Stimulated activated effector memory CD8-positive, alpha-beta T cell treated with anti-CD3 and anti-CD28 coated beads, Interleukin-12 subunit alpha, Interleukin-12 subunit beta, amount 100 ng/mL, for 72 hours (primary cell): ENCODE results near the gene IL37.

Experiments
- ATAC-seq: fragments of 150-1000 bp; cut with Tn5 transposase; 2 replicates; pipeline ENCODE4 v1.10.0; 2021
- DNase-seq, 2 donors: peaks; one replicate each; pipeline ENCODE4 v3.0.0; 2021 to 2022; ENCODE audit warnings: low spot score in 2 of 2
- H3K27ac Mint-ChIP-seq: one replicate; pipeline ENCODE4 v1.8.0; 2022; ENCODE audit warnings: mild to moderate bottlenecking, mixed read lengths
- H3K36me3 Mint-ChIP-seq: one replicate; pipeline ENCODE4 v1.8.0; 2022; ENCODE audit warnings: mild to moderate bottlenecking, mixed read lengths
- H3K4me1 Mint-ChIP-seq: one replicate; pipeline ENCODE4 v1.8.0; 2022; ENCODE audit warnings: mixed read lengths
- H3K4me3 Mint-ChIP-seq: one replicate; pipeline ENCODE4 v1.8.0; 2022; ENCODE audit warnings: mild to moderate bottlenecking, mixed read lengths
- H3K9me3 Mint-ChIP-seq: one replicate; pipeline ENCODE4 v1.8.0; 2022; ENCODE audit warnings: mixed read lengths

Gene IL37

DNA sequence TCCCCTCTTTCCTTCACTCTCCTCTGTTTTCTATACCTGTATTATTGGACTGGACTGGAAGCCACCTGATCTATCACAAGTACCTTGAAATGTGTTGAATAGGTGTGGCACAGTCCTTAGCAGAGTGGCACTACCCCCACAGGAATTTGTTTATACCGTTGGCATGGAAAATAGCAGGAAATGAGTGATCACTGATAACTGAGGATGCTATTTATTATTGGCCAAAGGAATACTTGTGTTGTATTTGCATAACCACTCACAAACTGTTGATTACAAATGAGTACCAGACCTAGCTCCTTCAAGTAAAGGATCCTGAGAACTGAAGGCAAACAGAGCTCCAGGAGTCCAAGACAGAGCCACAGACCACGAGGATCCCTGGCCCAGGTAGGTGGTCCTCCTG lies at the start of gene IL37:
Gene IL37 (plus strand): TSS at position 301 of the 400 bp plus-strand sequence. CDS start 1,848 bp downstream, outside the sequence.
- Mint-ChIP-seq H3K9me3 (no peaks in the 10 kb centered on the region), H3K36me3 (no peaks in the 10 kb centered on the region), H3K4me3 (no peak within 1 kb of the TSS), H3K4me1 (peaks cover 5% of the 10 kb centered on the region), H3K27ac (no peak within 1 kb of the TSS)
- DNase-seq (no peak), ATAC-seq (no peak)

- no peaks in the 10 kb centered on the region for H3K36me3 Mint-ChIP-seq
Observed at GRCh38 chr2:112864072-112864471, 46.9 kb upstream of the IL37 start.

DNA sequence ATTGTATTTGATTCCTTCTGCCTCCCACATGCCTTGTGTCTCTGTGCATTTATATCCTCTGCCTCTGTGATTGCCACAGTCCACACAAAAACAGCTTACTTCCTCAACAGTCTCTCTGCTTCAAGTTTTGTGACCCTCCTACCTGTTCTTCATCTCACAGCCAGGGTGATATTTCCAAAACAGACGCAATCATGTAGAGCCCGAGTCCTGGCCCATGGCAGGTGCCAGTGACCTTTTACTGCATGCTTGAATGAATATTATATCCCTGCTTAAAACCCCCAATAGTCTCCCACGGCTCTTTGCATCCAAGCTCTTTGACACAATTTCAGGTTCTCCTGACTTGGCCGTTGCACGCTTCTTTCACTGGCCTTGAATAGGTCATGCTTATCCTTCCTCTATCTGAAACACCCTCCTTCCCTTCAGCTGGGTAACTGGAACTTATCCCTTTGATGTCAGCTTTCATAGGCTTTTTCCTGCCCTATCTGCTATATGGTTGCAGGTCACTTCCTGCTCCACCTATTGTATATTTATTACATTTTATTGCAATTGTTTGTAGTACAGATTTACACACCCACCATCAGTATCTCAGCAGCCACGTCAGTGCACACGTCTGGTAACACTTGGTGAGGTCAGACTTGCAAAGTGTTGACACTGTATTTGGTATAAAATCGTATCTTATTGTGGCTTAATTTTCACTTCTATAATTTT lies 44.7 kb upstream of the IL37 start:
- ATAC-seq (no peak), DNase-seq (peak in 1 of 2 donors; percentile 4)
- no peak overlapping the region for H3K4me3 Mint-ChIP-seq
- no peaks in the 10 kb centered on the region for H3K9me3 Mint-ChIP-seq
- no peaks in the 10 kb centered on the region for H3K4me1 Mint-ChIP-seq
- H3K36me3 Mint-ChIP-seq = no peaks in the 10 kb centered on the region
- H3K27ac Mint-ChIP-seq = no peak overlapping the region

More at GRCh38 chr2:112864072-112864471, 46.9 kb upstream of the IL37 start:
- DNase-seq (no peak), ATAC-seq (no peak)
- Mint-ChIP-seq H3K9me3 (peaks cover 6% of the 10 kb centered on the region), H3K4me1 (no peaks in the 10 kb centered on the region), H3K4me3 (no peak overlapping the region), H3K27ac (no peak overlapping the region)

DNA sequence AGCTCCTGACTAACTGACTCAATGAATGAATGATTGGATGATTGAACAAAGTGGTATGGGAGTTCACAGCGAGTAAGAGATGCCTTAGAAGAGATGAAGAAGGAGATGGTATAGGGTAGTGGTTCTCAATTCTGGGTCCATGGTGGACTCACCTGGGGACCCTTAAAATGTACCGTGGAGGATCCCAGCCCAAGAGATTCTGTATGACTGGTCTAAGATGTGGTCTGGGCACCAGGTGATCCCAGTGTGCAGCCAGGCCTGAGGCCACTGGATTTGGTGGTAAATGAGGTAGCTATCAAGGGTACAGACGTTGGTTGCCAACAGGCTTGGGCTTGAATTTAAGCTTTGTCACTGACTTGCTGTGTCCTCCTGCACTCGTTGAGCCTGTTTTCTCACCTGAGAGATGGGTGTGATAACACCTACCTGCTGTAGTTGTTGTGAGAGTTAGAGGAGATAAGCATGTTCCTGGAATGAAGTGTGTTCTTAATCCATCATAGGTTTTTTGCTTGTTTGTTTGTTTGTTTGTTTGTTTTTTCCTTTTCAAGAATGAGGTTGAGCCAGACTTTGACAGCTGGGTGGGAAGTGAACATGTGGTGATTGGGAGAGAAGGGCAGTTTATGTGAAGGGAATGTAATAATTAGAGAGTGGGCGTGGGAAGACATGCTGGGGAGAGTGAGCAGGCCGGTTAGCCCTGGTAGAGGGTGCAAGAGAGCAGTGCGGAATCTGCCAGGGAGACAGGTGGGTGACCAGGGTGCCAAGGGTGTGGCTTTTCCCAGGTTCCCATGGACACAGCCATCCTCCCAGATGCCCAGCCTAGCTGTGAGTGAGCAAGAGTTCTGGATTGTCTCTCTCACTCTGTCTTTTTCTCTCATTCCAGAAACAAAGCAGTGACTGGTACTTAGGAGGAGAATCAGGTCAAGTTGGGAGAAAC lies 43.0 kb upstream of the IL37 start:
- no peak for ATAC-seq
- Mint-ChIP-seq H3K36me3 (no peaks in the 10 kb centered on the region), H3K4me3 (no peak overlapping the region), H3K9me3 (no peaks in the 10 kb centered on the region), H3K4me1 (no peaks in the 10 kb centered on the region), H3K27ac (no peak overlapping the region)
- peak in 1 of 2 donors; percentile 34 for DNase-seq

DNA sequence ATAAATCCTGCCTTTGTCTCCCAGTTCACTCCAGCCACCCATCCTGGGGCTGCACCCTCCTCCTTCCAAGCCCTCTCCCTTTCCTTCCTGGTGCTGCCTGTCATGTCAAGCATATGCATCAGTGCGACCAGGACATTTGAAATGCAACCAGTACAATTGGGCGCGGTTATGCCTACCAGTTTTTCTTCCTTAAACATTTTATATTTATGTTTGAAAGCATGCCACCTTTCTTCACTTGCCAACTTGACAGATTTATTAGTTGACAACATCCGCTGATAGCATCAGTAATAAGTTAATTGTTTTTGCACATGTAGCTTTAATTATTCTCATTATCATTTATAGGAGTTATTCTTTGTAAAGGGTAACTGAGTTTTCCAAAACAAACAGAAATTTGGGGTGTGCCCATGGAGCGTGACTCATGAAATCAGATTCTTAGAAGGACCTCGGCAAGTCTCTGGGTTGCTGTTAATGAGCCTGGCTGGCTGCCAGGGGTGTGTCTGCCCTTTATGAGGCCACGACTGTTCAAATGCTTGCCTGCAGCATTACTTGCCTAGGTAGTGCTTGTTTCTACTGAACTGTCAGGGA lies 41.6 kb upstream of the IL37 start:
- Mint-ChIP-seq H3K27ac (no peak overlapping the region), H3K9me3 (no peaks in the 10 kb centered on the region), H3K4me3 (no peak overlapping the region), H3K4me1 (no peaks in the 10 kb centered on the region), H3K36me3 (no peaks in the 10 kb centered on the region)
- ATAC-seq = peak; percentile 45
- peak in 1 of 2 donors; percentile 15 for DNase-seq

DNA sequence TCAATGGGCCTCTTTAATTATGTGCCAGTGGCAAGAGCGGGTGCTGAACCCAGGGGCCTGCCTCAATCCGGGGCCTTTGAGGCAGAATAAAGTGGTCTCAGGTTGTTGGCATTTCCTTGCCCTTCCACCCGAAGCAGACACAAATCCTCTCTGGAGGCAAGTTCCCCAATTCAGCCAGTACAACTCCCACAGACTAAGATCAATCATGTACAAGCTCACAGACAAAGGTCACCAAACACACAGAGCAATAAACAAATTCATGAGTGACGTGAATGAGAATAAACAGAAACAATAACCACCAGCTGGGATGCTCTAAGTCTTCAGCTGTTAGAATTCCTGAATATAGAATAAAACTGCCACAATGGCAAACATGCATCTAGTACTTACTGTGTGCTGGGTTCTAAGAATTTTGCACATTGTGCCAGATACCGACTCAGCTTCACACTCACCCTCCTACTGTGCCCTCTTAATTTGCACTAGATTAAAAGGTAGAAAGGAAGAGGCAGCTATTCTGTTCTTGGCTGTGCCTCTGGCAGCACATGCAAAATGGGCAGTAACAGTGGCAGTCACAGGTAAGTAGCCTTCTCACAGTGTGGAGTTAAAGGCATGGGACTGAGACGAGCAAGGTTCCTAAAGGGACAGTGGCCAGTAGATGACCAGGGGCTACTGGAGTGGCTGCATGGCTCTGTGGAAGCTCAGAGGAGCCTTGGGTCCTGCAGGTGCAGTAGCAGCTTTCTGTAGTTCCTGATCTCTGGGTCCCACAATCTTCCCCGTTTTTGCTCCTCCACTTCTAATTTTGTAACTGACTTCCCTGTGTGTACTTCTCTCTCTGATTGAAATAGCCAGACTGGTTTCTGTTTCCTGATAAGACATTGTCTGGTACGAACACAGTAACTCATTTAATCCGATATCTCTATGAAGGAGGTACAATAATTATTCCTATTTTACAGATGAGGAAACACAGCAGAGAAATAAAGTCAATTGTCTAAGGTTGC lies 39.8 kb upstream of the IL37 start:
- no peaks in the 10 kb centered on the region for H3K4me1 Mint-ChIP-seq
- H3K27ac Mint-ChIP-seq = no peak overlapping the region
- ATAC-seq = no peak
- no peaks in the 10 kb centered on the region for H3K9me3 Mint-ChIP-seq
- H3K36me3 Mint-ChIP-seq = no peaks in the 10 kb centered on the region
- DNase-seq = peak in 1 of 2 donors; percentile 41
- no peak overlapping the region for H3K4me3 Mint-ChIP-seq

DNA sequence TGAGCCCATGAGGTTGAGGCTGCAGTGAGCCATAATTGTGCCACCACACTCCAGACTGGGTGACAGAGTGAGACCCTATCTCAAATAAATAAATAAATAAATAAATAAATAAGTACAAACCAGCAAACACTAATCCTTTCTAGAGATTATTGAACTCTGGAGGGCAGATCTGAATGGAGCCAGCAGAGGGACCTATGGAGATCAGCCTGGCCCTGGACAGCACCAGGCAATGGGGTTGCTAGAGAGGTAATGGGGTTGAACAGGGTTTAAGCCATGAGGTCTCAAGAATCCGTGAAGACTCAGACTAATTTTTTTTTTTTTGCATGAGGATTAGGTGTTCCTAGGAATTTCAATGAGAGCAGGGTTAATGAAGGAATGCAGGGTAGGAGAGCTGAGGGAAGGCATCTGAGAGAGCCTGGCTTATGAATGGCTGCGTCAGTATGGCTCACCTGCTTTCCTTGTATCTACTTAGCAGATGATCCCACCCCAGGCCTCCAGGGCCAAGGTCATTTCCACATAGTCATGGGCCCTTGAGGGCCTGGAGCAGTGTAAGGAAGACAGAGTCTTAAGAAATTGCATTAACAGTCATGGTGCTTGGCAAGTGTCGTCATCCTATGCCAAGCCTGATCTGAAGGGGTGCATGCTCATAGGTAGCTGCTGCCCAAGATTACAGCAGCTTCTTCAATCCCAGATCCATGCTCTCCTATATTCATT lies 34.6 kb upstream of the IL37 start:
- Mint-ChIP-seq H3K4me1 (peaks cover 18% of the 10 kb centered on the region), H3K27ac (no peak overlapping the region), H3K4me3 (no peak overlapping the region), H3K9me3 (no peaks in the 10 kb centered on the region), H3K36me3 (no peaks in the 10 kb centered on the region)
- no peak for DNase-seq
- no peak for ATAC-seq

DNA sequence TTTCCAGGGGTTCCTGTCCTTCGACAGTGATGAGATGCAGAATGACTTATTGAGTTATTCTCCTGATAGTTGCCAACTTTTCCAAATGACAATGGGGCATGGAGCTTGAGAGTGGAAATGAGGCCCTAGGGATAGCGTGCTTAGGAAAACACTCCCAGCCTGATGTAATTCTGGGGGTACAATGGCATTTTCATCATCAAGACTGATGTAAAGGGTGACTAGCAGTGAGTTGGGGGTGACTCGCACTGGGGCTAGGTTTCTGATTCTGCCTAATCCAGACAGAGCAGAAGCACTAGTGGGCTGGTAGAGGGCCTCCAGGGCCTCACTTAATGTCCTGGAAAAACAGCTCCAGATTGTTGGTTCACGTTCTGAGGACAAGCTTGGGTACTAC lies 34.0 kb upstream of the IL37 start:
- DNase-seq (no peak), ATAC-seq (no peak)
- Mint-ChIP-seq H3K4me3 (no peak overlapping the region), H3K36me3 (no peaks in the 10 kb centered on the region), H3K27ac (no peak overlapping the region), H3K9me3 (no peaks in the 10 kb centered on the region), H3K4me1 (peaks cover 22% of the 10 kb centered on the region)

GRCh38 chr2:112877423-112877822 lies 33.5 kb upstream of the IL37 start:
- H3K4me1 Mint-ChIP-seq = peaks cover 22% of the 10 kb centered on the region
- H3K9me3 Mint-ChIP-seq = no peaks in the 10 kb centered on the region
- H3K27ac Mint-ChIP-seq = no peak overlapping the region
- no peak for DNase-seq
- H3K36me3 Mint-ChIP-seq = no peaks in the 10 kb centered on the region
- no peak for ATAC-seq
- H3K4me3 Mint-ChIP-seq = no peak overlapping the region

DNA sequence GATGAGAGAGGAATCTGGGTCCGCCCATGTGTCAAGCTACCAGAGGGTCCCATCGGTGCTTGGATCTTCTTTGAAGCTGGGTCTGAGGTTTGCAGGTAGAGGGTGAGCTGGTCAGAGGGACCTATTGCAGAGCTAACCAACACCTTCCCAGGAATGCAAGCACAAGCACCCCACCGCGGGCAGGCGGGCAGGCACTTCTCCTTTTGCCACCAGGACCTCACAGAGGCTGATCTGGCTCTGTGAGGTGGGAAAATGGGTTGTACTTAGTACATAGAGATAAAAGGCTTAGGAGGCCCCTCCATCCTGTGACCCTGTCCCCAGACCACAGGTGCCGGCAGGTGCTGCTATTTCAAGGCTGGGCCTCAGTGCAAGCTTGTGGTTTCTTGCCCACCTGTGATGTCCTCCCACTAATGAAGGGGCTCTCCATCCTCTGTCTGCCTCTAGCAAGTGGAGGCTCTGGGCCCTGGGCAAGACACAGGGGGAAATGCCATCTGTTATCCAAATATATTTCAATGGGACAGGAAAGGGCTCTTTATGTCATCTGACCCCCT lies 31.4 kb upstream of the IL37 start:
- no peak for ATAC-seq
- peak overlapping the region; percentile 84 for H3K27ac Mint-ChIP-seq
- no peaks in the 10 kb centered on the region for H3K9me3 Mint-ChIP-seq
- no peak for DNase-seq
- H3K4me3 Mint-ChIP-seq = peak overlapping the region; percentile 44
- peaks cover 24% of the 10 kb centered on the region for H3K4me1 Mint-ChIP-seq
- H3K36me3 Mint-ChIP-seq = no peaks in the 10 kb centered on the region

DNA sequence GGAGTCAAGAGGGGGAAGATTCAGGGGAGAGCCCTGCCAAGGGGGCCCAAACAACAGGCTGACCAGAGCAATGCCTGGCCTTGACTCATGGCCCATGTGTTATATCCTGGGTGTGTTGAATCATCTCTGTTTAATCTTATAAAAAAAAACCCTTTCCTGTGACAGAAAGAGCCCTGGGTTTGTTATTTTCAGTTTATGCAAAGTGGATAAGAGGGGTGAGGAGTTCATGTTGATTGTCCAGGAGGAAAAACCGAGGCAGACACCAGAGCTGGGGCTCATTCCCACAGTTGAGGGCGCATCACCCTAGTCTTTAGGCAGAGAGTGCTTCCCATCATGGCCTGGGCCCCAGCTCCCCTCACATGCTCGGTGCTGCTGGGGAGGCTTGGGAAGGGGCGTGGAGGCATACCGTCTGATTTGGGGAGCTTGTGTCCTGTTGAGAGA lies 30.9 kb upstream of the IL37 start:
- peaks cover 30% of the 10 kb centered on the region for H3K4me1 Mint-ChIP-seq
- peak overlapping the region; percentile 44 for H3K4me3 Mint-ChIP-seq
- no peaks in the 10 kb centered on the region for H3K36me3 Mint-ChIP-seq
- peak overlapping the region; percentile 84 for H3K27ac Mint-ChIP-seq
- ATAC-seq = peak; percentile 76
- no peaks in the 10 kb centered on the region for H3K9me3 Mint-ChIP-seq
- no peak for DNase-seq

DNA sequence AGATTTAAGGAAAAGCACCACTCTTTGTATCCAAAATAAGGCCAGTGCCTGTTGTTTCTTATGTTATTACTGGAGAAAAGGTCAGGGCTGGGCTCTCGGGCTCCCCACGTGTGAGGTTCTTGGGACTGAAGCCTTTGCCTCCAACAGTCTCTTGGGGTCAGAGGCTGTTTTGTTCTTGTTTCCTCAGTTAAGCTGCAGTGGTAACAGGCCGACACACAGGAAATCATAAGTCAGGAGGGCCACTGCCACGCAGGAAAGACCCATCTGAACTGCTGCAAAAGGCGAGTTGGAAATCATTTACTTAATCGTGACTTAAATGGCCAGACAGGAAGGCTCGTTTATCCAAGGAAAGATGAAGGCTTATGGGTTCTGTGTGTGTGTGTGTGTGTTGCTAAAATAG lies 30.3 kb upstream of the IL37 start:
- ATAC-seq (no peak), DNase-seq (no peak)
- Mint-ChIP-seq H3K27ac (peak overlapping the region; percentile 84), H3K36me3 (no peaks in the 10 kb centered on the region), H3K4me1 (peaks cover 36% of the 10 kb centered on the region), H3K9me3 (no peaks in the 10 kb centered on the region), H3K4me3 (peak overlapping the region; percentile 44)

- peak overlapping the region; percentile 44 for H3K4me3 Mint-ChIP-seq
- ATAC-seq (peak; percentile 85), DNase-seq (no peak)
- H3K27ac Mint-ChIP-seq = peak overlapping the region; percentile 84
- H3K4me1 Mint-ChIP-seq = peaks cover 39% of the 10 kb centered on the region
- H3K9me3 Mint-ChIP-seq = no peaks in the 10 kb centered on the region
- no peaks in the 10 kb centered on the region for H3K36me3 Mint-ChIP-seq
Observed at GRCh38 chr2:112881217-112881985, 29.6 kb upstream of the IL37 start.
